K562 (cell line): ENCODE measurements around the gene LIPE. TPM values are rescaled to one million over a fixed set of nuclear protein-coding genes. Genes with fewer than 3 reads are reported as not detected.

Source experiments
- BRF2 ChIP-seq: IDR thresholded peaks from 3 replicates; pipeline ENCODE4 v1.6.1; 2011; ENCODE audit warnings: borderline replicate concordance, mild to moderate bottlenecking; ENCODE audit not compliant: insufficient read length, insufficient read depth
- CBX2 ChIP-seq: fragments of 200-600 bp; sonication (generic); IDR thresholded peaks from one replicate; pipeline ENCODE4 v1.6.1; 2012; ENCODE audit warnings: mild to moderate bottlenecking, low read length, inconsistent platforms; ENCODE audit not compliant: insufficient read depth, poor library complexity, severe bottlenecking
- EWSR1 ChIP-seq: fragments of 450-650 bp; IDR thresholded peaks from 2 replicates; pipeline ENCODE4 v1.6.1; 2018; ENCODE audit warnings: borderline replicate concordance, mild to moderate bottlenecking, low read depth, moderate library complexity; ENCODE audit not compliant: partially characterized antibody
- FOS ChIP-seq: IDR thresholded peaks from 3 replicates; pipeline ENCODE4 v1.6.1; 2011; ENCODE audit not compliant: insufficient read length; ENCODE audit errors: extremely low read depth
- HDAC1 ChIP-seq, 2 experiments: fragments of 450-650 bp; IDR thresholded peaks; 2 replicates each; pipeline ENCODE4 v1.6.1; 2016 to 2017; ENCODE audit warnings: inconsistent platforms in 1 of 2, mild to moderate bottlenecking in 1 of 2, moderate library complexity in 1 of 2
- LARP7 ChIP-seq: fragments of 450-650 bp; IDR thresholded peaks from 2 replicates; pipeline ENCODE4 v1.6.1; 2016
- MTA1 ChIP-seq: fragments of 450-650 bp; IDR thresholded peaks from 2 replicates; pipeline ENCODE4 v1.6.1; 2017; ENCODE audit warnings: borderline replicate concordance
- NFIC ChIP-seq: fragments of 450-650 bp; IDR thresholded peaks from 2 replicates; pipeline ENCODE4 v1.6.1; 2017; ENCODE audit warnings: mild to moderate bottlenecking, inconsistent platforms
- POLR2B ChIP-seq: fragments of 450-650 bp; IDR thresholded peaks from 2 replicates; pipeline ENCODE4 v1.6.1; 2018; ENCODE audit warnings: low read depth; ENCODE audit not compliant: partially characterized antibody
- RBM39 ChIP-seq: fragments of 200-400 bp; formaldehyde crosslinking; optimal IDR thresholded peaks from 2 replicates; pipeline ENCODE3; 2018; ENCODE audit warnings: low read depth, low read length
- SIX5 ChIP-seq, 2 experiments: IDR thresholded peaks; 2 replicates each; pipeline ENCODE4 v1.6.1; 2011; ENCODE audit warnings: low read length in 2 of 2, borderline replicate concordance in 1 of 2, low read depth in 1 of 2, mild to moderate bottlenecking in 1 of 2, moderate library complexity in 1 of 2; ENCODE audit not compliant: insufficient read depth in 1 of 2
- SMAD4 ChIP-seq: fragments of 250-450 bp; sonication (Bioruptor Pico); conservative IDR thresholded peaks from 2 replicates; pipeline ENCODE4 v1.8.0; 2021; ENCODE audit warnings: inconsistent platforms, mild to moderate bottlenecking, moderate library complexity
- SP2 ChIP-seq: IDR thresholded peaks from 2 replicates; pipeline ENCODE4 v1.6.1; 2011; ENCODE audit warnings: mild to moderate bottlenecking, low read depth, low read length, moderate library complexity; ENCODE audit not compliant: poor library complexity, severe bottlenecking; ENCODE audit errors: extremely low read depth
- VEZF1 ChIP-seq: fragments of 200-800 bp; sonication (Bioruptor generic); IDR thresholded peaks from 2 replicates; pipeline ENCODE4 v1.6.1; 2017; ENCODE audit warnings: missing genetic modification characterization, missing compliant biosample characterization
- WHSC1 ChIP-seq: IDR thresholded peaks from one replicate; pipeline ENCODE4 v1.6.1; 2012; ENCODE audit warnings: low read length, control low read depth, inconsistent platforms
- ZEB2 ChIP-seq: fragments of 450-650 bp; IDR thresholded peaks from 2 replicates; pipeline ENCODE4 v1.6.1; 2016
- ZFP91 ChIP-seq: sonication (generic); formaldehyde crosslinking; IDR thresholded peaks from 2 replicates; pipeline ENCODE4 v1.8.0; 2022; ENCODE audit warnings: mild to moderate bottlenecking, missing genetic modification reagents
- ZNF165 ChIP-seq: fragments of 250-450 bp; sonication (Bioruptor Pico); IDR thresholded peaks from 2 replicates; pipeline ENCODE4 v1.4.0; 2020; ENCODE audit warnings: borderline replicate concordance
- ZNF518B ChIP-seq: fragments of 250-450 bp; sonication (Bioruptor Pico); IDR thresholded peaks from 2 replicates; pipeline ENCODE4 v1.5.0; 2021; ENCODE audit warnings: mild to moderate bottlenecking, moderate library complexity
- ZNF583 ChIP-seq: fragments of 250-450 bp; sonication (Bioruptor Pico); IDR thresholded peaks from 2 replicates; pipeline ENCODE4 v1.4.0; 2020
- polyA plus RNA-seq, 8 experiments: library from polyadenylated mRNA; depleted of rRNA in 4 of 8; stranded (reverse) in 5 of 8; unstranded in 3 of 8; fragments of >200 nt; fragmentation: Nextera tagmentation in 2 of 8; fragmentation: Illumina TruSeq in 1 of 8; extraction: Ambion mirVana in 2 of 8; extraction: Trizol in 1 of 8; gene quantifications; 2 replicates each; pipeline versions ENCODE4 v1.2.1 to v1.2.3, GENCODE V29; 2011 to 2014; ENCODE audit warnings: inconsistent platforms in 1 of 8, missing spikeins in 1 of 8
- total RNA-seq, 7 experiments: library from RNA; depleted of rRNA in 6 of 7; stranded (reverse); fragments of >200 nt in 6 of 7; fragmentation: Illumina TruSeq in 2 of 7; extraction: Trizol in 2 of 7; gene quantifications; 2 replicates each; pipeline versions ENCODE4 v1.2.1 to v1.2.3, GENCODE V29; 2011 to 2021; ENCODE audit warnings: low replicate concordance in 1 of 7

LIPE gene
- total and polyA plus RNA-seq, 9 of the 15 experiments (the other 6 are each of a cell fraction or from before 2014, with no cell fraction given): 0.22 TPM; not detected in 8

GRCh38 chr19:42396381-42397262 lies 30.6 kb downstream of the LIPE start (continued):
- no peak for TF ChIP-seq CBX2
- TF ChIP-seq HDAC1 (IDR thresholded peaks at IDR 0.05): peak in 1 of 2 experiments; percentile 46; a peak in 2 of 4 replicates
- no peak for TF ChIP-seq ZFP91 (CRISPR knock-in tag)
- TF ChIP-seq BRF2: no peak
- peak; percentile 98 for TF ChIP-seq FOS
- TF ChIP-seq NFIC: peak; percentile 52; the same call in 1 of the 2 replicates
- no peak for TF ChIP-seq WHSC1
- no peak for TF ChIP-seq ZNF165
- TF ChIP-seq POLR2B: peak; percentile 87
- TF ChIP-seq LARP7: no peak
- no peak for TF ChIP-seq RBM39
- TF ChIP-seq EWSR1: no peak
- peak; percentile 19; the same call in 1 of the 2 replicates for TF ChIP-seq MTA1
- TF ChIP-seq SIX5 (IDR thresholded peaks at IDR 0.05; ENCODE audit: borderline replicate concordance in 1 of 2, insufficient read depth in 1 of 2, low read depth in 1 of 2, low read length in 2 of 2): no peak
- TF ChIP-seq ZEB2: no peak
- peak; percentile 92 for TF ChIP-seq SP2
- peak; percentile 32; the same call in 1 of the 2 replicates for TF ChIP-seq VEZF1 (CRISPR knock-in tag)
- no peak for TF ChIP-seq ZNF518B (CRISPR knock-in tag)
- TF ChIP-seq SMAD4 (CRISPR knock-in tag): peak; percentile 60; the same call in 1 of the 2 replicates
- 0 out of 2 replicates have a peak, but pooled peaks have one; percentile 11 for TF ChIP-seq ZNF583 (CRISPR knock-in tag)
